CD8-positive, alpha-beta memory T cell (primary cell): ENCODE results near the gene ICA1. TPM values are rescaled to one million over a fixed set of nuclear protein-coding genes. Genes with fewer than 3 reads are reported as not detected.

Source experiments
- CTCF ChIA-PET: fragments of 350-600 bp; sonication (Branson Sonifier 250); formaldehyde crosslinking; loops from one replicate; lab custom pipeline; 2021; ENCODE audit warnings: antibody characterized with exemption; lab: Charles Lee
- POLR2A ChIA-PET: fragments of 350-600 bp; sonication (Branson Sonifier 250); formaldehyde crosslinking; loops from one replicate; lab custom pipeline; 2021; ENCODE audit warnings: antibody characterized with exemption; lab: Charles Lee
- DNase-seq, 5 donors: peaks; one replicate each; pipeline versions ENCODE4 v3.0.0 to v3.0.0-alpha.2; 2020 to 2022; ENCODE audit warnings: mixed read lengths in 1 of 5
- H3K27ac ChIP-seq: one replicate; pipeline ENCODE4 v1.7.0; 2013; ENCODE audit warnings: low read depth, mild to moderate bottlenecking, low read length, moderate library complexity
- H3K27me3 ChIP-seq: 2 replicates; pipeline ENCODE4 v1.7.0; 2013; ENCODE audit warnings: low read length, mild to moderate bottlenecking; ENCODE audit not compliant: insufficient read depth, poor library complexity, severe bottlenecking
- H3K36me3 ChIP-seq: 2 replicates; pipeline ENCODE4 v1.7.0; 2013; ENCODE audit warnings: mild to moderate bottlenecking, low read length, moderate library complexity; ENCODE audit not compliant: insufficient read depth
- H3K4me1 ChIP-seq: 2 replicates; pipeline ENCODE4 v1.7.0; 2013; ENCODE audit warnings: mild to moderate bottlenecking, low read length, moderate library complexity; ENCODE audit not compliant: insufficient read depth
- H3K4me3 ChIP-seq: 2 replicates; pipeline ENCODE4 v1.7.0; 2013; ENCODE audit warnings: mild to moderate bottlenecking, low read length
- H3K9me3 ChIP-seq: 2 replicates; pipeline ENCODE4 v1.7.0; 2013; ENCODE audit warnings: mild to moderate bottlenecking, low read length
- H3K27ac Mint-ChIP-seq, 8 donors: one replicate each; pipeline ENCODE4 v1.8.0; 2020 to 2021; ENCODE audit warnings: mixed read lengths in 8 of 8, mild to moderate bottlenecking in 6 of 8, inconsistent platforms in 3 of 8, moderate library complexity in 3 of 8
- H3K27me3 Mint-ChIP-seq, 2 donors: one replicate each; pipeline ENCODE4 v1.8.0; 2020 to 2021; ENCODE audit warnings: mixed read lengths in 2 of 2, mild to moderate bottlenecking in 1 of 2, moderate library complexity in 1 of 2
- H3K36me3 Mint-ChIP-seq, 3 donors: one replicate each; pipeline ENCODE4 v1.8.0; 2020 to 2021; ENCODE audit warnings: mixed read lengths in 3 of 3, inconsistent platforms in 1 of 3, mild to moderate bottlenecking in 1 of 3
- H3K4me1 Mint-ChIP-seq, 3 donors: one replicate each; pipeline ENCODE4 v1.8.0; 2020 to 2021; ENCODE audit warnings: mixed read lengths in 3 of 3, inconsistent platforms in 1 of 3, mild to moderate bottlenecking in 1 of 3
- H3K4me3 Mint-ChIP-seq, 7 donors: one replicate each; pipeline ENCODE4 v1.8.0; 2020 to 2021; ENCODE audit warnings: mixed read lengths in 7 of 7, mild to moderate bottlenecking in 6 of 7, moderate library complexity in 4 of 7, inconsistent platforms in 2 of 7
- H3K9me3 Mint-ChIP-seq, 5 donors: one replicate each; pipeline ENCODE4 v1.8.0; 2020 to 2022; ENCODE audit warnings: mixed read lengths in 5 of 5, mild to moderate bottlenecking in 3 of 5, moderate library complexity in 2 of 5, inconsistent platforms in 1 of 5
- polyA plus RNA-seq: library from polyadenylated mRNA; unstranded; fragments of 300-500 nt; fragmentation: Illumina TruSeq; gene quantifications from one replicate; pipeline ENCODE4 v1.2.3, GENCODE V29; 2021
- total RNA-seq, 2 experiments: library from RNA; stranded (reverse); gene quantifications; one replicate each; pipeline ENCODE4 v1.2.3, GENCODE V29; 2021

The ICA1 gene
- total and polyA plus RNA-seq, 3 experiments from 2014 or later: 0.33 to 3.3 (median 0.46) TPM

GRCh38 chr7:8295638-8296361 lies 33.8 kb upstream of the ICA1 start:
- Histone ChIP-seq H3K36me3 (no peaks in the 10 kb centered on the region), H3K27me3 (no peaks in the 10 kb centered on the region), H3K9me3 (no peaks in the 10 kb centered on the region), H3K27ac (no peak overlapping the region), H3K4me3 (no peak overlapping the region), H3K4me1 (no peaks in the 10 kb centered on the region)
- peak in 4 of 5 donors; percentile 14 to 53 (median 42) for DNase-seq
- peaks cover 3 to 34% of the 10 kb centered on the region in 2 donors for H3K27me3 Mint-ChIP-seq
- H3K36me3 Mint-ChIP-seq: no peaks in the 10 kb centered on the region
- ChIA-PET POLR2A (no interaction called here), CTCF (interaction anchor here (1.2 to 2.1 kb wide), 5 partner anchors 9 to 700 kb away, joined by 3 to 10 read pairs (median 4); no protein-coding TSS in a partner anchor)
- no peak overlapping the region for H3K4me3 Mint-ChIP-seq
- H3K9me3 Mint-ChIP-seq: no peaks in the 10 kb centered on the region
- no peak overlapping the region for H3K27ac Mint-ChIP-seq
- H3K4me1 Mint-ChIP-seq: peaks cover 0 to 2% (median 2%) of the 10 kb centered on the region in 3 donors

DNA sequence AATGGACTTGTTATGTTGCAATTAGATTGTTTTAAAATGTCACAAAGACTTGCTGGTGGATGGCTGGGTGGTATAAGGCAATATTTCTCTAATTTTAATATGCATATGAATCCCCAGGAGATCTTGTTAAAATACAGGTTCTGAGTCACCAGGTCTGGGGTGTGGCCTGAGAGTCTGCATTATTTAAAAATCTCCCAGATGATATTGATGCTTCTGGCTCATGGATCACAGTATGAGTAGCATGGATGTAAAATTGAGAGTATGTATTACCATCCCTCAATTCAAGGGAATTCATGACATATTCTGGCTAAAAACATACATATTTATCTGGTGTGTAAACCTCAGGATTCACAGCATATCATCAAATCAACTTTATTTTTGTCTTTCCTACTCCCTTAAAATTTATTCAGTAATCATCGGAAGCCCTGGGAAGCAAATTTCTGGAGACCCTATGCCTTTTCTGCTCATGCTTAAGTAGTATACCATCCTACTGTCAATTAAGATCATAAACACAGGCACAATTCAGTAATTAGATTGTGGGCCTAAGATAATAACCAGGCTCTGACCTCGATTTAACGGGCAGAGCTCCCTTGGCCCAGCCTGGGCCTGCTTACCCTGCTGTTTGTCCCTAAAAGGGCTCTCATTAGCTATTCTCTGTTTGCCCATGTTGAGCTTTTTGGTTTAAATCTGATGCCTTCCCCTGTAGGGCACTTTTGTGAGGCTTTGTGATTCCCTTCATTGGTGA lies 29.6 kb upstream of the ICA1 start:
- CTCF ChIA-PET: no interaction called here
- no peaks in the 10 kb centered on the region for H3K36me3 Mint-ChIP-seq

GRCh38 chr7:8290645-8291308 lies 28.8 kb upstream of the ICA1 start:
- peaks cover 13 to 44% of the 10 kb centered on the region in 2 donors for H3K27me3 Mint-ChIP-seq
- Histone ChIP-seq H3K36me3 (no peaks in the 10 kb centered on the region), H3K4me1 (no peaks in the 10 kb centered on the region), H3K27me3 (no peaks in the 10 kb centered on the region), H3K27ac (no peak overlapping the region), H3K9me3 (no peaks in the 10 kb centered on the region), H3K4me3 (no peak overlapping the region)
- ChIA-PET POLR2A (no interaction called here), CTCF (no interaction called here)
- H3K4me3 Mint-ChIP-seq: no peak overlapping the region
- DNase-seq: no peak
- H3K36me3 Mint-ChIP-seq: no peaks in the 10 kb centered on the region
- no peaks in the 10 kb centered on the region for H3K9me3 Mint-ChIP-seq
- no peak overlapping the region for H3K27ac Mint-ChIP-seq
- H3K4me1 Mint-ChIP-seq: peaks cover 0 to under 1% (median 0%) of the 10 kb centered on the region in 3 donors

More for the DNA sequence above, 29.6 kb upstream of the ICA1 start:
- H3K9me3 Mint-ChIP-seq: no peaks in the 10 kb centered on the region
- Histone ChIP-seq H3K27me3 (no peaks in the 10 kb centered on the region), H3K4me3 (no peak overlapping the region), H3K4me1 (no peaks in the 10 kb centered on the region), H3K9me3 (no peaks in the 10 kb centered on the region), H3K27ac (no peak overlapping the region), H3K36me3 (no peaks in the 10 kb centered on the region)
- peaks cover 13 to 47% of the 10 kb centered on the region in 2 donors for H3K27me3 Mint-ChIP-seq
- POLR2A ChIA-PET: no interaction called here
- peaks cover 0 to 2% (median 2%) of the 10 kb centered on the region in 3 donors for H3K4me1 Mint-ChIP-seq
- no peak overlapping the region for H3K4me3 Mint-ChIP-seq
- no peak for DNase-seq
- H3K27ac Mint-ChIP-seq: no peak overlapping the region

- Histone ChIP-seq H3K27ac (no peak overlapping the region), H3K4me3 (no peak overlapping the region), H3K27me3 (no peaks in the 10 kb centered on the region), H3K9me3 (no peaks in the 10 kb centered on the region), H3K4me1 (no peaks in the 10 kb centered on the region), H3K36me3 (no peaks in the 10 kb centered on the region)
- Mint-ChIP-seq H3K27ac (no peak overlapping the region), H3K27me3 (peaks cover 14 to 18% of the 10 kb centered on the region in 2 donors), H3K36me3 (no peaks in the 10 kb centered on the region), H3K4me1 (no peaks in the 10 kb centered on the region), H3K4me3 (no peak overlapping the region), H3K9me3 (no peaks in the 10 kb centered on the region)
- ChIA-PET CTCF (interaction anchor here (2.8 kb wide), 1 partner anchor 10 kb away, joined by 10 read pairs; no protein-coding TSS in a partner anchor), POLR2A (no interaction called here)
- no peak for DNase-seq
Observed at GRCh38 chr7:8286118-8286517, 24.2 kb upstream of the ICA1 start.

DNA sequence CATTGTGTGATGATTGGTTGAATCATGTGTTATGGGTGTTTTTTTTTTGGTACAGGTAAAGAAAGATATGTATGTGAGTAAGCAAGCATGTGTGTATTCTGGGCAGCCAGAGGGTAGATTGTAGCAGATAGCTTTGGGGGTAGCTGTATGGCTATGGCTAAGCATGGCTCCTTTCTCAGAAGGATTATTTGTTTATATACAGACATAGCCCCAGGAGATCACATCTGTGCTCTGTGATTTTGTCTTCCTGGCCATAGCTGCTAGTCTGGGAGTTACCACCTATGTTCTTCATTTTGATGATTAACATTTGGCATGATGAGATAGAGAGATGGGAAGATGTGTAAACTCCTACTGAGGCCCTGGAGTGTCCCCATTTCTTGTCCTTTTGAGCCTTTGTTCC lies 23.2 kb upstream of the ICA1 start:
- no peak overlapping the region for H3K4me3 ChIP-seq
- H3K27ac ChIP-seq: no peak overlapping the region
- no peaks in the 10 kb centered on the region for H3K27me3 ChIP-seq
- Mint-ChIP-seq H3K36me3 (no peaks in the 10 kb centered on the region), H3K4me1 (no peaks in the 10 kb centered on the region), H3K27me3 (peaks cover 11 to 14% of the 10 kb centered on the region in 2 donors), H3K27ac (no peak overlapping the region), H3K4me3 (no peak overlapping the region), H3K9me3 (no peaks in the 10 kb centered on the region)
- DNase-seq: no peak
- CTCF ChIA-PET: interaction anchor here (2.8 kb wide), 1 partner anchor 11 kb away, joined by 10 read pairs; no protein-coding TSS in a partner anchor
- POLR2A ChIA-PET: no interaction called here
- no peaks in the 10 kb centered on the region for H3K4me1 ChIP-seq
- no peaks in the 10 kb centered on the region for H3K9me3 ChIP-seq
- no peaks in the 10 kb centered on the region for H3K36me3 ChIP-seq

- Histone ChIP-seq H3K27ac (no peak overlapping the region), H3K27me3 (no peaks in the 10 kb centered on the region), H3K36me3 (no peaks in the 10 kb centered on the region), H3K9me3 (no peaks in the 10 kb centered on the region), H3K4me1 (no peaks in the 10 kb centered on the region), H3K4me3 (no peak overlapping the region)
- H3K4me1 Mint-ChIP-seq: no peaks in the 10 kb centered on the region
- ChIA-PET POLR2A (no interaction called here), CTCF (no interaction called here)
- no peak overlapping the region for H3K4me3 Mint-ChIP-seq
- no peak for DNase-seq
- H3K27me3 Mint-ChIP-seq: peaks cover 8 to 13% of the 10 kb centered on the region in 2 donors
- no peak overlapping the region for H3K27ac Mint-ChIP-seq
- no peaks in the 10 kb centered on the region for H3K9me3 Mint-ChIP-seq
- H3K36me3 Mint-ChIP-seq: no peaks in the 10 kb centered on the region
Observed at GRCh38 chr7:8284606-8285005, 22.6 kb upstream of the ICA1 start.

DNA sequence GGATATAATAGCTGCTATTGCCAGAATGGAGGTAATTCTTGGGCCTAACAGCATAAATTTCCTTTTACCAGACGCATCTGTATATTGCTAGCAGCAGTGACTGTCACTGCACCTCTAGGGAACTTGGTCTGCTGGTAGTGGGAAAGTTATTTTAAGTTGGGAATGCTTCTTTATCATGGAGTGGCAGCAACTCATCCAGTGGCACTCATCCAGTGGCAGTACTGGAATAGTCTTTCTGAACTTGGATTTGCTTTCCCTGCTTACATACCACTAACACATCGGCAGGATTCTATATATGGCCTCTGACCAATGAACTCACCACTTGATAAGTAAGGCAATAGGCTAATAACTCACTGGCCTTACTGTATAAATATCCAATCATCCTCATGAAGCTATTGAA lies 22.0 kb upstream of the ICA1 start:
- Mint-ChIP-seq H3K27me3 (peaks cover 7 to 8% of the 10 kb centered on the region in 2 donors), H3K4me1 (no peaks in the 10 kb centered on the region), H3K27ac (no peak overlapping the region), H3K9me3 (no peaks in the 10 kb centered on the region), H3K4me3 (no peak overlapping the region), H3K36me3 (no peaks in the 10 kb centered on the region)
- ChIA-PET POLR2A (no interaction called here), CTCF (no interaction called here)
- Histone ChIP-seq H3K9me3 (no peaks in the 10 kb centered on the region), H3K36me3 (no peaks in the 10 kb centered on the region), H3K27ac (no peak overlapping the region), H3K4me3 (no peak overlapping the region), H3K4me1 (no peaks in the 10 kb centered on the region), H3K27me3 (no peaks in the 10 kb centered on the region)
- no peak for DNase-seq

DNA sequence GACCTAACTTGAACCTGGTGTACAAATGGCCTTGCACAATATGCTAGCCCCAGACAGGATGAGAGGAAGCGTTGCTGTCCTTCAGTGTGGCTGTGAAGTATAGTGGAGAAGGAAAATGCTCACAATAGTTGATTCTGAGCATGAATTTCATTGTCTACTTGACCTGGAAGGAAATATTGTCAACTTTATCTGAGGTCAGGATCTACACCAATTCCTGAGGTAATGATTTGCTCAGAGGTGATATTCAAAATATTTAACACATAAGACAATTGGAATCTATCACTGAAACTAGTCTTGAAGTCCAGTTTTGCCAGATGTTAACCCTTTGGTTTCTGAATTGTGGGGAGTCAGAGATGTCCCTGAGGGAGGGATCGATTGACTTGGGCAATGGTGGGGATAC lies 20.9 kb upstream of the ICA1 start:
- Histone ChIP-seq H3K4me1 (no peaks in the 10 kb centered on the region), H3K9me3 (no peaks in the 10 kb centered on the region), H3K36me3 (no peaks in the 10 kb centered on the region), H3K27ac (no peak overlapping the region), H3K4me3 (no peak overlapping the region), H3K27me3 (no peaks in the 10 kb centered on the region)
- no peak for DNase-seq
- H3K4me1 Mint-ChIP-seq: no peaks in the 10 kb centered on the region
- ChIA-PET CTCF (no interaction called here), POLR2A (no interaction called here)
- no peaks in the 10 kb centered on the region for H3K9me3 Mint-ChIP-seq
- no peaks in the 10 kb centered on the region for H3K36me3 Mint-ChIP-seq
- H3K27me3 Mint-ChIP-seq: peaks cover 7 to 14% of the 10 kb centered on the region in 2 donors
- H3K4me3 Mint-ChIP-seq: no peak overlapping the region
- H3K27ac Mint-ChIP-seq: no peak overlapping the region
